Panc1 (cell line): Measurements from ENCODE around the gene ENAH.

Experiments used
- POLR2AphosphoS5 ChIP-seq: IDR thresholded peaks from 2 replicates; pipeline ENCODE4 v1.6.1; 2012; ENCODE audit warnings: mild to moderate bottlenecking, low read depth, low read length, moderate library complexity
- SIN3A ChIP-seq: IDR thresholded peaks from 2 replicates; pipeline ENCODE4 v1.6.1; 2012; ENCODE audit warnings: low read depth, mild to moderate bottlenecking, low read length, moderate library complexity, borderline replicate concordance; ENCODE audit not compliant: insufficient read depth
- TCF7L2 ChIP-seq: IDR thresholded peaks from 2 replicates; pipeline ENCODE4 v1.6.1; 2011; ENCODE audit warnings: mild to moderate bottlenecking, low read depth, low read length, inconsistent platforms
- TF ChIP-seq, protein P1 (sequence below): fragments of 450-650 bp; IDR thresholded peaks from 2 replicates; pipeline ENCODE4 v1.5.1; 2017; ENCODE audit warnings: mild to moderate bottlenecking
- TF ChIP-seq, protein P2 (sequence below), 2 experiments: IDR thresholded peaks; 2 replicates each; pipeline ENCODE4 v1.6.1; 2011 to 2012; ENCODE audit warnings: low read depth in 2 of 2, control low read depth in 1 of 2, low read length in 1 of 2, mild to moderate bottlenecking in 1 of 2, moderate library complexity in 1 of 2; ENCODE audit not compliant: insufficient read depth in 1 of 2

DNA sequence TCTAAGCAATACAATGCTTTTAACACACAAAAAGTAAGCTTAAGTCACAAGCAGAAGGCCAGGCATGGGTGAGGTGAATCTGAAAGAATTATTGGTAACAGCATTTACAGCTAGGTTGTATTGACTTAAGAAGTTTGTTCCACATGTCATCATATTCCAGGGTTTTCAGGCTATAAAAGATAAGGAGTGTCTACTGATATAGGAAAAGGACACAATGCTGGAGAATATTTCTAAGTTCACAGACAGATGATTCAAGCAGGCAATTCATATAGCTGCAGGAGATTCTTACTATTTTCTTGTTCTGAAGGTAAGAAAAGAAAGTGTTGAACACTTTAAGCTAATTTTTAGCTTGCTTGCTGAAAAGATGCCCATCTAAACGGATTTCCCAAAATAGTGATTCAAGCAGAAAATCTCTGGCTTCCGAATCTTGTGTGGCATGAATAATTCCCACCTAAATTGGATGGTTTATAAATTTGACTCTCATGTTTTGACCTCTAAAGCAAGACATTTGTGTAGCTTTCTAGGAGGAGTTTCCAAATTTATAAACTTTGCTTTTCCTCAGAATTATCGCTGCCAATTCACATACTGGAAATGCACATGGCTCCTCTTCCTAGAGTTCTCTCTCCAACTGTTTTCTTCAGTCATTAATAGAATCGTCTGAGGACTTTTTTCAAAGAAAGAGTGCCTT lies 129.5 kb downstream of the ENAH start:
- TF ChIP-seq, protein P1, sequence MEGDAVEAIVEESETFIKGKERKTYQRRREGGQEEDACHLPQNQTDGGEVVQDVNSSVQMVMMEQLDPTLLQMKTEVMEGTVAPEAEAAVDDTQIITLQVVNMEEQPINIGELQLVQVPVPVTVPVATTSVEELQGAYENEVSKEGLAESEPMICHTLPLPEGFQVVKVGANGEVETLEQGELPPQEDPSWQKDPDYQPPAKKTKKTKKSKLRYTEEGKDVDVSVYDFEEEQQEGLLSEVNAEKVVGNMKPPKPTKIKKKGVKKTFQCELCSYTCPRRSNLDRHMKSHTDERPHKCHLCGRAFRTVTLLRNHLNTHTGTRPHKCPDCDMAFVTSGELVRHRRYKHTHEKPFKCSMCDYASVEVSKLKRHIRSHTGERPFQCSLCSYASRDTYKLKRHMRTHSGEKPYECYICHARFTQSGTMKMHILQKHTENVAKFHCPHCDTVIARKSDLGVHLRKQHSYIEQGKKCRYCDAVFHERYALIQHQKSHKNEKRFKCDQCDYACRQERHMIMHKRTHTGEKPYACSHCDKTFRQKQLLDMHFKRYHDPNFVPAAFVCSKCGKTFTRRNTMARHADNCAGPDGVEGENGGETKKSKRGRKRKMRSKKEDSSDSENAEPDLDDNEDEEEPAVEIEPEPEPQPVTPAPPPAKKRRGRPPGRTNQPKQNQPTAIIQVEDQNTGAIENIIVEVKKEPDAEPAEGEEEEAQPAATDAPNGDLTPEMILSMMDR: no peak
- TF ChIP-seq POLR2AphosphoS5 (no peak), SIN3A (no peak), TCF7L2 (no peak)
- TF ChIP-seq, protein P2, sequence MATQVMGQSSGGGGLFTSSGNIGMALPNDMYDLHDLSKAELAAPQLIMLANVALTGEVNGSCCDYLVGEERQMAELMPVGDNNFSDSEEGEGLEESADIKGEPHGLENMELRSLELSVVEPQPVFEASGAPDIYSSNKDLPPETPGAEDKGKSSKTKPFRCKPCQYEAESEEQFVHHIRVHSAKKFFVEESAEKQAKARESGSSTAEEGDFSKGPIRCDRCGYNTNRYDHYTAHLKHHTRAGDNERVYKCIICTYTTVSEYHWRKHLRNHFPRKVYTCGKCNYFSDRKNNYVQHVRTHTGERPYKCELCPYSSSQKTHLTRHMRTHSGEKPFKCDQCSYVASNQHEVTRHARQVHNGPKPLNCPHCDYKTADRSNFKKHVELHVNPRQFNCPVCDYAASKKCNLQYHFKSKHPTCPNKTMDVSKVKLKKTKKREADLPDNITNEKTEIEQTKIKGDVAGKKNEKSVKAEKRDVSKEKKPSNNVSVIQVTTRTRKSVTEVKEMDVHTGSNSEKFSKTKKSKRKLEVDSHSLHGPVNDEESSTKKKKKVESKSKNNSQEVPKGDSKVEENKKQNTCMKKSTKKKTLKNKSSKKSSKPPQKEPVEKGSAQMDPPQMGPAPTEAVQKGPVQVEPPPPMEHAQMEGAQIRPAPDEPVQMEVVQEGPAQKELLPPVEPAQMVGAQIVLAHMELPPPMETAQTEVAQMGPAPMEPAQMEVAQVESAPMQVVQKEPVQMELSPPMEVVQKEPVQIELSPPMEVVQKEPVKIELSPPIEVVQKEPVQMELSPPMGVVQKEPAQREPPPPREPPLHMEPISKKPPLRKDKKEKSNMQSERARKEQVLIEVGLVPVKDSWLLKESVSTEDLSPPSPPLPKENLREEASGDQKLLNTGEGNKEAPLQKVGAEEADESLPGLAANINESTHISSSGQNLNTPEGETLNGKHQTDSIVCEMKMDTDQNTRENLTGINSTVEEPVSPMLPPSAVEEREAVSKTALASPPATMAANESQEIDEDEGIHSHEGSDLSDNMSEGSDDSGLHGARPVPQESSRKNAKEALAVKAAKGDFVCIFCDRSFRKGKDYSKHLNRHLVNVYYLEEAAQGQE (IDR thresholded peaks at IDR 0.05; ENCODE audit: insufficient read depth in 1 of 2, low read depth in 2 of 2, low read length in 1 of 2): no peak
